ENCODE data around the gene SLC28A1.

- TF ChIP-seq EP300 (IDR thresholded peaks at IDR 0.05; ENCODE audit: low read depth) (no peak), POLR2A (IDR thresholded peaks at IDR 0.05) (no peak), POLR2AphosphoS5 (IDR thresholded peaks at IDR 0.05) (no peak)
Observed at GRCh38 chr15:84863565-84864443, 20.7 kb upstream of the SLC28A1 start.
